GM18907 (cell line): ENCODE measurements around the gene TMEM101.
"Not testable (repeated sequence)": the region's sequence is repeated elsewhere in the genome, so short reads cannot be mapped to it uniquely, and the experiment has no call there.

Source experiments
- ATAC-seq: cut with Tn5 transposase; IDR thresholded peaks from one replicate; pipeline ENCODE4 v1.9.1; 2021; ENCODE audit warnings: mild to moderate bottlenecking, moderate library complexity; ENCODE audit not compliant: unreplicated experiment

The TMEM101 gene

DNA sequence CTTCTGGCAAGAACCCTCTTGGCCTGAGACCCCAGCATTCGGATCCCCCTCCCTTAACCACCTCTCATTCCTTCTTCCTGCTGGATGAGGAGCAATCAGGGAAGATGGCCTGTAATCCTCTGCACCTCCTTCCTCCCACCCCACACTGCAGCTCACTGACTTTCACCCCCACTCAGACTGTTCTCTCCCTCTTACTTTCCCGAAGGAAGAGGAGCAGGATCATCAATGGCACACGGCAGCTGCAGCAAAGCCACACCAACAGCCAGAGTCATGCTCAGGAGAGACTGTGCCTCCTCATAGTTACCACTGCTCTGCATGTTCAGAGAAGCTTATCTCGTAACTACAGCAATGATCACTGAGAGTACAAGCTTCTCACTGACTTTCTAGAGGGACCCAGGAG is 10.1 kb upstream of the TMEM101 start:
- ATAC-seq = no peak

DNA sequence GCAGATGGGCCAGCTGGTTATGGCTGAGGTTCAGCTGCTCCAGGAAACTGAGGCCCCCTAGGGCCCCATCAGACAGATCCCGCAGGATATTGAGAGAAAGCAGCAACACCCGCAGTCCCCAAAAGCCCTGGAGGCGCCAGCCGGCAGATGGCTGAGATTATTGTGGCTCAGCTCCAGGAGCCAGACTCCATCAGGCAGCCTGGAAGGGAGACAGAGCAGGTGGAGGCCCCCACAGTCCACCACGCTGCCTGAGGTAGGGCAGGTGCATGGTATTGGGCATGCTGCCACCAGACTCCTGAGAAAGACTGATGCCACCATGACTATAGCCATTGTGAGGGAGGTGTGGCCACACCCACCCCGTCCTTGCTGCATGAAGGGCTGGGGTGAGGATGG is 9.5 kb upstream of the TMEM101 start:
- ATAC-seq = no peak

DNA sequence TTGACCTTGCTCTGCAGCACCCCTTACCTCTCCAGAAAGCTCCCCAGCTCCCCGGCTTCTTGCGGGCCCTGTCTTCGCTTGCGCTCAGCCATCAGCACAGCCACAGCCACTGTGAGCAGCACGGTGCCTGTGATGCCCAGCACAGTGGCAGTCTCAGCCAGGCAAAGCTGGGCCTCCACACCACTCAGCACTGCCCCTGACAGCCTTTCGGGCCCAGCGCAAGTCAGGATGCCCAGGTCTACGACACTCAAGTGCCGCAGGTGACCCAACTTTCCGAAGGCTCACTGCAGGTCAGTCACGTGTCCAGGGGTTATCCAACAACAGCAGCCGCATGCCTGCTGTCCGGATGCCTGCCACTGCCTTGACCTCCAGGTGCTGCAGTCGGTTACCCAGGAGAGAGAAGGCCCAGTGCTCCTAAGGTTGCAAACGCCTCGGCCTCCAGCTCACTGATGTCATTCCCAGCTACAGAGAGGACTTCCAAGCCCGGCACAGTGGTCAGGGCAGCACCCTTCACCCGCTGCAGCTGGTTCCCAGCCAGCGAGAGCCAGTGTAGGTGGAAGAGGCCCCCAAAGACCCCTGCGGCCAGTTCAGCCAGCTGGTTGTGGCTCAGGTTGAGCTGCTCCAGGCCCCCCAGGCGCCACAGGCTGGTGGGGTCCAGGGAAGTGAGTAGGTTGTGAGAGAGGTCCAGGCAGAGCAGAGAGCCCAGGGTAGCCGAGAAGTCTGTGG is 8.9 kb upstream of the TMEM101 start:
- no peak for ATAC-seq

DNA sequence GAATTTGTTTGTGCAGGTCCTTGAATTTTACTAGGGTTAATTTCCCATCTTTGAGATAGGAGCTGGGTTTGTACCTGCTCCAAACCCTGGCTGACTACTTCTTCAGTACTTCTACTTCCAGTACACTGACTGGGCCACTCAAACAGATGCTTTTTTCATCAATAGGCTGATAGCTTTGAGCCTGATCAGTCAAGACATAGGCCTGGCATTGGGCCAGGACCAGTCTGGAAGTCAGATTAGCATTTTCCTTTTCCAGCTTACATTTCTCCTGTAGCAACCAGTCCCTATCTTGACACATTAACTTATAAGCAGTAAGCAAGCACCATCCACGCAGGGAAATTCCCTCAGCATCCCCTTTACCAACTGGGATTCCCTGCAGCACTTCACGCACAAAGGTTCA is 7.5 kb upstream of the TMEM101 start:
- no peak for ATAC-seq

DNA sequence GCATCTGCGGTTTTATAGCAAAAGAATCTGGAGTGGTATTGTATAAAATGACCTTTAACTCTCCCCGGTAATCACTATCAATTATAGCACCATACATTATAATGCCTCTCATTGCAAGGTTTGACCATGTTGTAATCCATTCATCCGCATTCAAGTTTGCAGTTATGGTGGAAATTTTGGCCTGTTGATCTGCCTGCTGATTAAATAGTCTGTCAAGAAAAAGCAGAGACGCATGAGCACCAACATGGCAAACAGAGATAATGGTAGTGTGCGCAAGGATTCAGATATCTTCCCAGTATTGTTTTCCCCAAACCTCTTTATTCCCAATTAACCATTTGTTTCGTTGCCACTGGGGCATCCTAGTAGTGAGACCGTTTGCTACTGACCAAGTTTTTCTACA is 6.5 kb upstream of the TMEM101 start:
- not testable (repeated sequence) for ATAC-seq

DNA sequence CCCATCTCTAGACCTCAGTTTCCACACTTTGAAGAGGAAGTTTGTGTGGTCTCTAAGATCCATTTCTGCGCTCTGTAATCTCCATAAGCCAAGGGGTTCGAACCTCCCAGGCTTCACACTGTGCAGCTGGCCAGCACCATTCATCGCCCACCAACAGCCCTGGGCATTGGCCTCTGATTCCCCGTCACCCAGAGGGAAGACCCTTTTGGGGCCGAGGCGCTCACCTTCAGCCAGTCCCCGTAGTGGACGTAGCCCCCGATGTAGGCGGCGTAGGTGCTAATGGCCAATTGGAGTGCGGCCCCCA is 678 bp downstream of the TMEM101 start:
- no peak for ATAC-seq

DNA sequence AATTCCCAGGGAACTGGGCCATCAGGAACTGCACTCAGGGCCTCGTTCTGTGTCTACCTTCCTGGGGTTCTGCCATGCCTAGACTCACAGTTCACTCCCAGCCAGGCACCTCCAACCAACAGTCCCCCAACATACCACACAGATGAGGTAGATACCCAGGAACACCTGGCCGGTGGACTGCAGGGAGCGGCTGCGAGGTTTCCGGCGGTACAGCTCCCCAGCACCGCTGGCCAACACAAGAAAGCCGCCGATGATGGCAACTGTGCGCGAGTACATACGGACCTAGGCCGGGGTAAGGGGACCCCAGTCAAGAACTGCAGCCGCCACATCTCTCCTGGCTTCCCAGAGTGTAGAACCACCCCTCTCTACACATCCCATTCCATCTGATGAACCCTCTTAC is 1.9 kb downstream of the TMEM101 start:
- no peak for ATAC-seq

DNA sequence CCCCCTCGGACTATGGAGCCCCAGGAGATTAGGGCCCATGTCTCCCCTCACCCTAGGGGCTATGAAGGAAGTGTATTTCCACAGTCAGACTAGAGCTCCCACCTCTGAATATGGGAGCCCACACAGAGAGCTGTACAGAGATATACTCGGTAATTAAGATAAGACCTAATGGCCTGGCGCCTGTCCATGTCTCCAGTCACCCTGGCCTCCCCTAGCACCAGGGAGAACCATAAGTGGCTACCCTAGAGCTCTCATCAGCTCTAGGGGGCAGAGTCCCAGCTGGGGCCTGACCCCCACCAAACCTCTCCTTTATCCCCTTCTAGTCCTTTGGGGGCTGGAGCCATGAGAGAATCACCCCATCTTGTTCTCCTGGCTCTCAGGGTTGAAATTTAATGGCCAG is 2.4 kb downstream of the TMEM101 start:
- ATAC-seq = no peak

DNA sequence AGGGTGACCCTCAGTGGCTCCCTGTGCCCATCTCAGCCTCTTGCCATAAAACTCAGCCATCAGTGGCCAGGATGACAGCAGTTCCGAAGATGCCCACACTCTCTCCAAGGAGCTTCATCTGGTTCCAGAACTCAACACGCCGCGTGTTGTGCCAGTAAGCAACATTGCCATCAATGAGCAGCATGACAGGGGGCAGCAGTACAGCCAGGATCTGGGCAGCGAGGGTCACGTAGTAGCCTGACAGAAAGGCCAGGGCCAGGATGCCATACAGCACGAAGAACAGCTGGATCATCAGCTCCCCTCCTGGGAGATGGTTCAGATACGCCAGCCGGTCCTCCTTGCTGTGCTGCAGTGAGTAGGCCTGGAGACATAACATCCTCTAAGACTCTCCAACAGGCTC is 2.9 kb downstream of the TMEM101 start:
- ATAC-seq = no peak

DNA sequence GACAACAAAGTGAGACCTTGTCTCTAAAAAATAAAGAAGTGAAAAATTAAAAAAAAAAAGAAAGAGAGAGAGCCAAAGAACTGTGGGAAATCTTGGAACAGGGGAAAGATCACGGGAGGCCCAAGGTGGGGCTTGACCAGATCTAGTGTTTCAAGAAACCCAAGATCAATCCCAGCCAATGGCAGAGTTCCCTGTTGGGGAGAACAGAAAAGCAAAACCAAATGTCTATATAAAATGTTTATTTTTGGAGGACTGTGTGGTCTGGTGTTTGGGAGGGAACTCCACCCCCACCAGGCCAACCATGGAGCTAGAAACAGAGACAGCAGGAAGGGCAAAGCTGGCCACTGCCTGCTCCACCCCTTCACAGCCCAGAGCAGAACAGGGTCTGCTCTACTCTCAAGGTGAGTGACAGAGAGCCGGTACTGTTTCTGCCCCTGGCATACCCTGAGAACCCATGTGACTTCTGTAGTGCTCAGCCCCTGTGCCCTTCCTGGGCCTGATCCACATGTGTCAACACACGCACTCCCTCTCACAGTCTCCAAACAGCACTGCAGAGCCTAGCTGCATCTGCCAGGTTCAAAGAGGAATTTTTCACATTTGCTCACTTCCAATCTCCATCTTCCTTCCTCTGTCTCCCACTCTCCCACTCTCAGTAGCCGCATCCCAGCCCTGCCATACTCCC is 3.7 kb downstream of the TMEM101 start:
- ATAC-seq = no peak

DNA sequence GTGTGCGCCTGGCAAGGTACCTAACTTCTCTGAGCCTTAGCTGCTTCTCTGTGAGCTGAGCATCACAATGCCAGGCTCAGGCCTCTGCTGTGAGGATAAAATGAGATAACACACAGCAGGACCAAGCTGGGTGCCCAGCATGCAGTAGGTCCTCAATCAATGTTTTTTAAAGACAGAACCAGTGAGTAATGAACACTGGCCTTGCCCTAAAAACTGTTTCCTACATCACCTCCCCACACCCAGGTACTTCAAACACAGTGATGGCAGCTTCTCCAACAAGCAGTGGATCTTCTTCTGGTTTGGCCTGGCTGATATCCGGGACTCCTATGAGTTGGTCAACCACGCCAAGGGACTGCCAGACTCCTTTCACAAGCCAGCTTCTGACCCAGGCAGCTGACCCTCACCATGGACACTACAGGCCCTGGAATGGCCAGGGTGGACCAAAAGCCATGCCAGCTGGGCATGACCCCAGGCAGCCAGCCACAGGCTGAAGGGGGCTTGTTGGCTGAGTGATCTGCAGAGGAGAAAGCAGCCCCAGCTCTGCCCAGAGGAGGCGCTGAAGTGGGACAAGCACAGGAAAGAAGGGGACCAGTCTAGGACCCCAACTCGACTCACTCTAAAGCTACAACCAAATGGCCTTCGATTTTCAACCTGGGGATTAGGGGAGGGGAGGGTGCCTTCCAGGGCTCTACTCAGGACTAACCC is 6.4 kb downstream of the TMEM101 start:
- no peak for ATAC-seq

DNA sequence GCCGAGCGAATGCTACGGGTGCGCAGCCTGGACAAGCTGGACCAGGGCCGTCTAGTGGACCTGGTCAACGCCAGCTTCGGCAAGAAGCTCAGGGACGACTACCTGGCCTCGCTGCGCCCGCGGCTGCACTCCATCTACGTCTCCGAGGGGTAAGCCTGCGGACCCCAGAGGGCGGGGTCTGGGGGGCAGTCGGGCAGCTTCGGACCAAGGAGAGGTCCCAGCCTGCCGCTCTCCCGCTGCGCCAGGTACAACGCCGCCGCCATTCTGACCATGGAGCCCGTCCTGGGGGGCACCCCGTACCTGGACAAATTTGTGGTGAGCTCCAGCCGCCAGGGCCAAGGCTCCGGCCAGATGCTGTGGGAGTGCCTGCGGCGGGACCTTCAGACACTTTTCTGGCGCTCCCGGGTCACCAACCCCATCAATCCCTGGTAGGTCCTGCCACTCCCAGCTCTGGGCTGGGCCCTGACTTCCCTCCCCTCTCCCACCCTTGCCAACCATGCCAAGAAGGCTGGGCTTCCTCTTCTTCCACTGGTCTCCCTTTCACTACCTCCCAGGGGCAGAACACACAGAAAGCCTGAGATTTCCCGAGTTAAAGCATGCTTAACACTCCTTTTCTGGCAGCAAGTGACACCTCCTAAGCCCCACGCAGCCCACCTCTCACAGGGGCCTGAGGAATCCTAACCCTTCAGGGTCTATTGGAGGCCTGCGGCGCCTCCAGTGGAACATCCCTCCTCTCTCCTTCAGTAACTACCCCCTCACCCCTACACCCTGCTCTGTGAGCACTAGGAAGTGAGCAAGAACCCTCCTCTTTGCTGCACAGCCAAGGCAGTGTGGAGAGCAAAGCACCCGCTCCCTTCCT is 7.2 kb downstream of the TMEM101 start:
- peak; percentile 7 for ATAC-seq

DNA sequence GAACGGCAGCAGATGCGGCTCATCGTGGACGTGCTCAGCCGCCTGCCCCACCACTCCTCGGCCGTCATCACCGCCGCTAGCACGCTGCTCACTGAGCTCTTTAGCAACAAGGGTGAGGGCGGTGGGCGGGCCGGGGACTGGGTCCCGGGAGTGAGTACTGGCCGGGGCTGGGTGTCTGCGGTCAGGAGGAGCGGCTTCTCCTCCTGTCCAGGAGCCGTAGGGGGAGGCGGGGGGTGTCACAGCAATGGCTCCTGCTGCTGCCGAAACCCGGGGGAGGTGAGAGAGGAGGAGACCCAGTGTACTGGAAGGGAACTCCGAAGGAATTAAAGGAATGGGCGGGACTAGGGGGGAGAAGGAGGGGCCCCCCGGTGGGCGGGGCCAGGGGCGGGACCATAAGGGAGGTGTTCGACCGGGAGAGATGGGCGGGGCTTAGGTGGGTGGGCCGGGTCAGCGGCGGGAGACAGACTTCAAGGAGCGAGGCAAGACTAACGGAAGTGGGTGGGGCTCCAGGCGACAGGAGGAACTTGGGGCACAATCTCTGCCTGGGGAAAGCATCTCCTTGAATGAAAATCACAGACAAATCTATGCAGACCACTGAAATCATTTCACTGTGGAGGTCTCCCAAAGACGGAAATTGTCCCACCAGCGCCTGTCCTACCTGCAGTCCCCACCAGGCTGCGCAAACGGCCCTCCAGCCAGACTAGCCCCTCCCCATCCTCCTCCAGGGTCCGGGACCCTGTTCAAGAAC is 8.0 kb downstream of the TMEM101 start:
- peak; percentile 71 for ATAC-seq

DNA sequence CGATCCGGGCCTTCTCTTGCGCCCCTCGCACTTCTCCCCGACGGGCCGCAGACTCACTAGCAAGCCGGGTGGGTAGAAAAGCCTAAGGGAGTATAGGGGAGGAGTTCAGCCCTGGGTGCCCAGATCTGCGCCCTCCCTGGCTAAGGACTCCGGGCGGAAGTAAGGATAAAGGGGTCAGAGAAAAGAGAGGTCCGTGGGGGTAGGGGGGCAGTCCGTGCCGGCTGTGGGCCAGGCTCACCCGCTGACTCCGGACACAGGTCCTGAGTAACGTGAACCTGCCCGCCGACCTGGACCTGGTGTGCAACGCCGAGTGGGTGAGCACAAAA is 8.5 kb downstream of the TMEM101 start:
- no peak for ATAC-seq

DNA sequence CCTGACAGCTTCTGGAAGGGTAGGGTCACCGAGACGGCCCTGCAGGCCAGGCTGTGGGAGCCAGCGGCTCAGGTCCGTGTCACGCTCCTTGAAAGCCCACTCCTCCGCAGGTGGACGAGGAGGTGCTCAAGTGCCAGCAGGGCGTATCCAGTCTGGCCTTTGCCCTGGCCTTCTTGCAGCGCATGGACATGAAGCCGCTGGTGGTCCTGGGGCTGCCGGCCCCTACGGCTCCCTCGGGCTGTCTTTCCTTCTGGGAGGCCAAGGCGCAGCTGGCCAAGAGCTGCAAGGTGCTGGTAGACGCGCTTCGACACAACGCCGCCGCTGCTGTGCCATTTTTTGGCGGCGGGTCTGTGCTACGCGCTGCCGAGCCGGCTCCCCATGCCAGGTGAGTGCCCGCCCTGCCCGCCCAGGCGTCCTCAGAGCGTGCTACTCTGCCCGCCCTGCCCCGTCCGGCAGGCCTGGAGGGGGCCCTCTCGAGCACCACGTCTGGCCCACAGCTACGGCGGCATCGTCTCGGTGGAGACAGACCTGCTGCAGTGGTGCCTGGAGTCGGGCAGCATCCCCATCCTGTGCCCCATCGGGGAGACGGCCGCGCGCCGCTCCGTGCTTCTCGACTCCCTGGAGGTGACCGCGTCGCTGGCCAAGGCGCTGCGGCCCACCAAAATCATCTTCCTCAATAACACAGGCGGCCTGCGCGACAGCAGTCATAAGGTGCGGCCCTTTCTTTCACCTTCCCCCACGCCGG is 9.1 kb downstream of the TMEM101 start:
- no peak for ATAC-seq

DNA sequence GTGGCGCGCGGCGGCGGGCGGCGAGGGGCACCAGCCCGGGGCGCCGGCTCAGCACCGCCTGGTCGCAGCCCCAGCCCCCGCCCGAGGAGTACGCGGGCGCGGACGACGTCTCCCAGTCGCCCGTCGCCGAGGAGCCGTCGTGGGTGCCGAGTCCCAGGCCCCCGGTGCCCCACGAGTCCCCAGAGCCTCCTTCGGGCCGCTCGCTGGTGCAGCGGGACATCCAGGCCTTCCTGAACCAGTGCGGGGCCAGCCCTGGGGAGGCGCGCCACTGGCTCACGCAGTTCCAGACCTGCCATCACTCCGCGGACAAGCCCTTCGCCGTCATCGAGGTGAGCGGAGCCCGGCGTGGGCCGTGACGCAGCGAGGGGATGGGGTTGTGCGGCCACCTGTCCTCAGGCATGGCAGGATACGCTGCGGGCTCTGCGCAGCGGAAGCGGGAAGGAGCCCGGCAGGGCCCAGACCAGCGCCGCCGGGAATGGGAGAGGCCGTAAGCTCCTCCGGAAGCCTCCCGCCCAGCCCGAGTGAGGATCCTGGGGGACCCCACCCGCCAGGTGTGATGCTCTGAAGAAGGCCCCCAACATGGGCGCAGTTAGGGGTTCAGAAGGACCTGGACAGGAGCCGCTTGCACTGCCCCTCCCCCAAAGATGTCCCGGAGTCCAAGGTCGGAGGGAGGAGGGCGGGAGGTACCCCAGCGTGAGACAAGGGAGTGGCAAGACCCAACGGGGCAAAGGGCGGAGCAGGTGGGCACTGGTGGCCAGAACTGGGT is 9.8 kb downstream of the TMEM101 start:
- no peak for ATAC-seq

DNA sequence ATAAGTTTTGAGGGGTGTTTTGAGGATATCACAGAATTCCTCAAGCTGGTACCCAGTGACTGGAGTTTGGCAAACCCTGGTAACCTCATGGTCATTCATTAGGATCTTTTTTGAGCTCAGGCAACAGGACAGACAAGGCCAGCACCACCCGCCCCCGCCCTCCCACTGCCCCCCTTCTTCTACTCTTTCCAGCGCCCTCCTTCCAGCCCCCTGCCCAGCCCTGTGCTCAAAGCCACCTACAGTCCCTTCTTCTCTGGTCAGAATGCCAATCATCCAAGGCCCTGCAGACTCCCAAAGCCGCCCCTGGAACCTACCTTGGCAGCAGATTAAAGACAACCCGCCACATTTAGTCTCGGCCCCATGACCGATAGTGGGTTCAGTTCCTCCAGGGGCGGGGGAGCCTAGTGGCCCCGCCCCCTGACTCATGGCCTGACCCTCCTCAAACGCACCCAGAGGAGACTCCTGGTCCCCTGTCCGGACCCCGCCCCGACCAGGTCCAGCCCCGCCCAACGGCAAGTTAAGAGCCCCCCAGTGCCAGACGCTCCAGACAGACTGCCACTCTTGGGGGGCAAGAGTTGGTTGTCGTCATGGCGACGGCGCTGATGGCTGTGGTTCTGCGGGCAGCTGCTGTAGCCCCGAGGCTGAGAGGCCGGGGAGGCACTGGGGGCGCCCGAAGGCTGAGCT is 10.5 kb downstream of the TMEM101 start, which contains the start of gene NAGS:
TSS of gene NAGS (plus strand) at position 546 of the 684 bp plus-strand sequence. CDS start at position 588, 42 bp downstream.
- ATAC-seq = no peak

DNA sequence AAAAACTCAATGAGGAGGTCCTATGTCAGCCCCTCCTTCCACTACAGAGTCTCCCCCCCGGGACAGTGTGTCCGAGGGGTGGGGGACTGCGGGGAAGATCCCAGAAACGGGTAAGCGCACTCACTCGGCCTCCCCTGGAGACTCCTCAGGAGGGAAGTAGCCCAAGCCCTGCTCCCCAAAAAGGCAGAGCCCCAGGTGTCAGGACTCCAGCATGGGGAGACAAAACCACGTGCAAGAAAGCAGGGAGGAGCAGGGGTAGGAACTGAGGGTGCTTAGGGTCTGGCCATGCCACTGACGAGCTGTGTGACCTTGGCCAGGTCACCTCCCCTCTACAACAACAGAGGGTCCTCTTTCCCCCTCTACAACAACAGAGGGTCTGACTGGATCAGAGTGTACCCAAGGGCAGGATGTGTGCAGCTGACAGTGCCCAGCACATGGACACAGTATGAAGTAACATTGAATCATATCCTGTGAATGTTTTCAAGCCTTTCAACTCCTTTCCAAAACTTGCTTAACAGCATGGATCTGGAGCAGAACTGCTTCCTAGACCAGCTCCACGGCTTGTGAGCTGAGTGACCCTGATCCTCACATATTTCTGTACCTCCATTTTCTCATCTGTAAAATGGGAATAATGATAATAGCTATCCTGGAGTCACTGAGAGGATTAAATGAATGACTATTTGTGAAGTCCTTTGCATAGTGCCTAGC is 12.5 kb downstream of the TMEM101 start:
- ATAC-seq = no peak
